ENCODE results near the gene SMYD3.

DNA sequence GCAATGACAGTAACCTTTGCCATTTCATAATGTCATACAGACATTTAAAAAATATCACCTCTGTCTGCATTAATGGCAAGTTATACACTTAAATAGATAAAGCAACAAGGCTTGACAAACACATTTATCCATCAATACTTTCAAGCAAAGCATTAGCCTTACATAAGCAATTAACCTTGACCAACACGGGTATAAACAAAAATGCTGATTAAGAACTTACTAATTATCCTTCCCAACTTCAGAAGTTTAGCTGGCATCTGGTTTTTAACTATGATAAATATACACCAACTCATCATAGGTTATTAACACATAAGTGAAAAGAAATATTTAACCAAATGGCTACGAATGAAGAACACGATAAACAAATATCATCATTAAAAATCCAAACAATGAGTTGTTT, 188.5 kb downstream of the SMYD3 start:
- TF ChIP-seq, protein P1, sequence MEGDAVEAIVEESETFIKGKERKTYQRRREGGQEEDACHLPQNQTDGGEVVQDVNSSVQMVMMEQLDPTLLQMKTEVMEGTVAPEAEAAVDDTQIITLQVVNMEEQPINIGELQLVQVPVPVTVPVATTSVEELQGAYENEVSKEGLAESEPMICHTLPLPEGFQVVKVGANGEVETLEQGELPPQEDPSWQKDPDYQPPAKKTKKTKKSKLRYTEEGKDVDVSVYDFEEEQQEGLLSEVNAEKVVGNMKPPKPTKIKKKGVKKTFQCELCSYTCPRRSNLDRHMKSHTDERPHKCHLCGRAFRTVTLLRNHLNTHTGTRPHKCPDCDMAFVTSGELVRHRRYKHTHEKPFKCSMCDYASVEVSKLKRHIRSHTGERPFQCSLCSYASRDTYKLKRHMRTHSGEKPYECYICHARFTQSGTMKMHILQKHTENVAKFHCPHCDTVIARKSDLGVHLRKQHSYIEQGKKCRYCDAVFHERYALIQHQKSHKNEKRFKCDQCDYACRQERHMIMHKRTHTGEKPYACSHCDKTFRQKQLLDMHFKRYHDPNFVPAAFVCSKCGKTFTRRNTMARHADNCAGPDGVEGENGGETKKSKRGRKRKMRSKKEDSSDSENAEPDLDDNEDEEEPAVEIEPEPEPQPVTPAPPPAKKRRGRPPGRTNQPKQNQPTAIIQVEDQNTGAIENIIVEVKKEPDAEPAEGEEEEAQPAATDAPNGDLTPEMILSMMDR (IDR thresholded peaks at IDR 0.05; ENCODE audit: extremely low read depth in 1 of 2, insufficient read depth in 1 of 2, low read depth in 1 of 2, low read length in 2 of 2) = no peak
- TF ChIP-seq EZH2 (IDR thresholded peaks at IDR 0.05; ENCODE audit: borderline replicate concordance, low read depth, low read length, severe bottlenecking) = no peak
- no peak for TF ChIP-seq POLR2A (IDR thresholded peaks at IDR 0.05; ENCODE audit: low read depth, low read length)
- TF ChIP-seq, protein P2, sequence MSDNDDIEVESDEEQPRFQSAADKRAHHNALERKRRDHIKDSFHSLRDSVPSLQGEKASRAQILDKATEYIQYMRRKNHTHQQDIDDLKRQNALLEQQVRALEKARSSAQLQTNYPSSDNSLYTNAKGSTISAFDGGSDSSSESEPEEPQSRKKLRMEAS (IDR thresholded peaks at IDR 0.05; ENCODE audit: insufficient read depth, insufficient read length) = no peak
- TF ChIP-seq POLR2AphosphoS5 (IDR thresholded peaks at IDR 0.05; ENCODE audit: insufficient read depth, low read depth, low read length) = no peak
- TF ChIP-seq JUN (IDR thresholded peaks at IDR 0.05; ENCODE audit: borderline replicate concordance, insufficient read depth, insufficient read length, low read depth) = no peak
- no peak for TF ChIP-seq FOS (IDR thresholded peaks at IDR 0.05; ENCODE audit: borderline replicate concordance, insufficient read depth, low read length)
- no peak for TF ChIP-seq MYC (IDR thresholded peaks at IDR 0.05; ENCODE audit: low read depth, low read length)
